Gastroesophageal sphincter (tissue), 3 donors: ENCODE results near the gene FBXW5.

Experiments
- CTCF ChIP-seq, 4 experiments: fragments of 200-600 bp in 2 of 4; fragments of 450-650 bp in 2 of 4; sonication (generic) in 1 of 4; IDR thresholded peaks; one replicate each; pipeline ENCODE4 v1.5.1; 2017 to 2019; ENCODE audit warnings: antibody characterized with exemption in 4 of 4, mild to moderate bottlenecking in 2 of 4, moderate library complexity in 2 of 4
- POLR2AphosphoS5 ChIP-seq: sonication (generic); formaldehyde crosslinking; IDR thresholded peaks from one replicate; pipeline ENCODE4 v1.6.1; 2017; ENCODE audit warnings: antibody characterized with exemption

- no peak for TF ChIP-seq CTCF (IDR thresholded peaks at IDR 0.05)
- TF ChIP-seq POLR2AphosphoS5: no peak
These were observed 20.7 kb downstream of the FBXW5 start for GRCh38 chr9:136923881-136924280.
